Adrenal gland (tissue), 5 donors: Measurements from ENCODE around the gene DVL1.

Source experiments
- CTCF ChIP-seq, 6 experiments: fragments of 450-650 bp in 4 of 6; fragments of 200-600 bp in 2 of 6; sonication (generic) in 1 of 6; IDR thresholded peaks; 1 replicate in 5 of 6; 2 replicates in 1 of 6; pipeline versions ENCODE4 v1.5.1 to v1.8.0; 2016 to 2021; ENCODE audit warnings: antibody characterized with exemption in 6 of 6, mild to moderate bottlenecking in 2 of 6, moderate library complexity in 1 of 6
- POLR2A ChIP-seq, 2 donors: fragments of 450-650 bp; IDR thresholded peaks; one replicate each; pipeline ENCODE4 v1.6.1; 2017; ENCODE audit warnings: antibody characterized with exemption in 2 of 2, mild to moderate bottlenecking in 2 of 2, moderate library complexity in 1 of 2
- donor health status: DM: no; HTN: no; CAD: no.

- TF ChIP-seq CTCF (IDR thresholded peaks at IDR 0.05) (no peak), POLR2A (IDR thresholded peaks at IDR 0.05) (no peak)
Observed at GRCh38 chr1:1373815-1374588, 24.8 kb upstream of the DVL1 start.
